ENCODE data around the gene TMEM63B. TPM values are rescaled to one million over a fixed set of nuclear protein-coding genes. Genes with fewer than 3 reads are reported as not detected.
"Not testable (repeated sequence)": the region's sequence is repeated elsewhere in the genome, so short reads cannot be mapped to it uniquely, and the experiment has no call there.

Gene TMEM63B
- total RNA-seq, 1 donor from 2014 or later: 42.4 TPM

GRCh38 chr6:44117397-44118128 lies 9.8 kb upstream of the TMEM63B start:
- peak; percentile 53 for ATAC-seq

- ATAC-seq: peak; percentile 49
Observed at GRCh38 chr6:44119704-44120262, 7.6 kb upstream of the TMEM63B start.

GRCh38 chr6:44120692-44121443 lies 6.5 kb upstream of the TMEM63B start:
- ATAC-seq: no peak

- no peak for ATAC-seq
Observed at GRCh38 chr6:44122801-44123200, 4.6 kb upstream of the TMEM63B start.

DNA sequence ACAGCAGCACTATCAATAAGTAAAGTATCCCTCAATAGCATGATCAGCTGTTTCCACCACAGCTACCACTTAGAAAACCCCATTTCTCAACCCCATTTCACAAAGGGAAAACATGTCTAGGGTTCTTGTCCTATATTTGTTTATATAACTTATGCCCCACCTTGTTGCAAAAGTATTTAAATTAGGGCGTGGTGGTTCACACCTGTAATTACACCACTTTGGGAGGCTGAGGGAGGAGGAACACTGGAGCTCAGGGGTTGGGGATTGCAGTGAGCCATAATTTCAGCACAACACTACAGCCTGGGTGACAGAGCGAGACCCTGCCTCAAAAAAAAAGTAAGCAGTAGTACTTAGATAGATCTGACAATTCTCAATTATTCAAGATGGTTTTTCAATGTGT lies 3.8 kb upstream of the TMEM63B start:
- no peak for ATAC-seq

- peak; percentile 40 for ATAC-seq
Observed at GRCh38 chr6:44126320-44127149, 819 bp upstream of the TMEM63B start.

DNA sequence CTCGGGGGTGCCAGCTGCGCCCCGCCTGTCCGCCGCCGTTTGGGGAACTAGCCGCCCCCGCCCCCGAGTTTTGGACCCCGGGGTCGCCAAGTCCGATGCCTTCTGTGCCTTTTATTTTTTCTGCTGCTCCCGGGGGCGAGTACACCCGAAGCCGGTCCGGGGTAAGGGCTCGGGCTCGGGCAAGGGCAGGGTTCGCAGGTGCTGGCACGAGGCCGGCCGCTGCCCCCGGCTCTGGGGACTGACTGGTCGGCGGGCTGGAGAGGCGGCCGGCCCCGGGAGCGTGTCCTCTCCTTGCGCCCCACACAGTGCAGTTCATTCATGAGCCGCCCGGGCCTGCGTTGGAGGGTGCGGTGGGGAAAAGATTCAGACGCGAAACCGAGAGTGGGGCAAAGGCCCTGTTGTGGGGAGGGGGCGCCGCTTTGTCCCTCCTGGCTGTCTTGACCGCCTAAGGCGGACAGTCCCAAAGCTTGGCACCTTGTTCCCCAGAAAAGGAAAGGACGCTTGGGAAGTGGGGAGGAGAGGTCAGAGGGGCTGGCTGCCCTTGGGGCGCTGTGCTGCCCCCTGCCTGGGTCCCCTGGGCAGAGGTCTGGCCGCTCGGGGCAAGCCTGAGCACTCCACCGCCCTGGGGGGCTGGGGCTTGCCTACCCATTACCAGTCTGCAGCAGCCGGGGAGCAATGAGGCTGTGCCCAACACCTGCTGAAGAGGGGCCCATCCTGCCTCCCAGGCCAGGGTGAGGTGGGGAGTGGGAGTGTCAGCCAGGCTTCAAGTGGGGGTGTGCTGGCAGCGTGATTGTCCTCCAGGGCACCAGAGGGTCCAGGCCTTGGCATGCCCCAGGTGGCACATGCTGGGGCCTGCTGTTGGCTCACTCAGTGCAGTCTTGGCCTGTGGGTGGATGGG lies 915 bp downstream of the TMEM63B start:
- ATAC-seq: peak; percentile 48

DNA sequence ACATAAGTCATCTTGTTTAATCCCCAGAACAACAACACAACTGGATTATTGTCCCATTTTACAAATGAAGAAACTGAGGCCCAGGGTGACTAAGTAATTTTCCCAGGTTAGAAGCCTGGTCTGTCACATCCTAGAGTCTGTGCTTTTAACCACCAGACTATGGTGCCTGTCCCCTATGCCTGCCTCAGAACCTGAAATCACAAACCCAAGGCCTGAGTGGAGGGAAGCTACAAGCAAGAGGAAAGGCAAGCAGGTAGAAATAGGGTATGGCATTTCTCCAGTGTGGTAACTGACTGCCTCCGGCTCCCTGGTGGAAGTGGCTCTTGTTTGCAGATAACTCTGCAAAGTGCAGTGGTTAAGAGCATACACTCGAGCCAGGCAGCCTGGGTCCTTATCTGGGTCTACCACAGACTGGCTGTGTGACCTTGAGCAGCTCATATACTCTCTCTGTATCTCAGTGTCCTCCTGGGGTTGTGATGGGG lies 2.5 kb downstream of the TMEM63B start:
- no peak for ATAC-seq

GRCh38 chr6:44131892-44132291 lies 4.5 kb downstream of the TMEM63B start:
- no peak for ATAC-seq

- peak; percentile 16 for ATAC-seq
Observed at GRCh38 chr6:44132476-44132875, 5.1 kb downstream of the TMEM63B start.

- ATAC-seq: peak; percentile 66
Observed at GRCh38 chr6:44133003-44133931, 5.9 kb downstream of the TMEM63B start.

GRCh38 chr6:44133981-44134711 lies 6.8 kb downstream of the TMEM63B start:
- no peak for ATAC-seq

- ATAC-seq: no peak
Observed at GRCh38 chr6:44135173-44135758, 7.9 kb downstream of the TMEM63B start.

DNA sequence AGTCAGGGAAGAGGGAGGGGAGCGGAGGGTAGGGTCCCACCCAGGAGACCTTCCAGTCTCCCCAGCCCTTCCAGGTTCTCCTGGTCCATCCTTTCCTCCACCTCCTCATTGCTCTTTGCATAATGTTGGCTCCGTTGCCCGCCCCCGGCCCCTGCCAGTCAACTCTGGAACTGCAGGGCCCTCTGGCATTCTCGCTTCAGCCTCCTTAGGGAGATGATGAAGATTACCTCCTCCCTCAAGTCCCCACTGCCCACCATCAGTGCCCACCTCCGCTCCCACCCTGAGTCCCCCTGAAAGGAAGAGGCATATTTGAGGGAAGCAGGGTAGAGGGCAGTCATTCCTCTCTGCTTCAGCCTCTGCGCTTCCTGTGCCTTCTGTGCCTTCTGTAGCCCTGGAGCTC lies 8.5 kb downstream of the TMEM63B start:
- no peak for ATAC-seq

DNA sequence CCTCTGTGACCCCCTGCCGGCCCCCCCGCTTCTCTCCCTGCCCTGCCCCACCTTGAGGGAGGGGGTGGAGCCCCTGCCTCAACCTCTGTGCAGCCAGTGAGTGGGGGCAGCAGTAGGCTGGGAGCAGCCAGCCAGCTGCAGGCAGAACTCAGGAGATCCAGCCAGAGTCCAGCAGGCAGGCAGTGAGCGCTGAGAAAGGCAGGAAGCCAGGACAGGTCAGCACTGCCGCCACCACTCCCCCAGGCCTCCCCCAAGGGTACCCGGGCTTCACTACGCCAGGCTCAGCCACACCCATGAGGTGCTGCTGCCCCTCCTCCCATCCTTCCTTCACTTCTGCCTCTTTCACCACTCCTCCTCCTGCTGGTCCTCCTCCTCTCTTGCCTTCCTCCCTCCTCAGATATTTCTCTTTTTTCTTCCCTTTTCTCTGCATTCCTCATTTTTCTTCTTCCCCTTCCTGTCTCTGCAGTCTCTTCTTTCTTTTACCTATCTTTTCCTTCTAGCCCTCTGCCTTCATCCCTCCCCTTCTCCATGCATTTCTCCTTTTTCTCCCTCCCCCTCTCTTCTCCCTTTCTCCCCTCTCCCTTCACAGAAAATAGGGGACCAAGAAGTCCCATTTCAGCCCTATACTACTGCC lies 11.5 kb downstream of the TMEM63B start:
- ATAC-seq: no peak

- no peak for ATAC-seq
Observed at GRCh38 chr6:44139351-44139743, 12.0 kb downstream of the TMEM63B start.

GRCh38 chr6:44142835-44143234 lies 15.5 kb downstream of the TMEM63B start:
- ATAC-seq: no peak

DNA sequence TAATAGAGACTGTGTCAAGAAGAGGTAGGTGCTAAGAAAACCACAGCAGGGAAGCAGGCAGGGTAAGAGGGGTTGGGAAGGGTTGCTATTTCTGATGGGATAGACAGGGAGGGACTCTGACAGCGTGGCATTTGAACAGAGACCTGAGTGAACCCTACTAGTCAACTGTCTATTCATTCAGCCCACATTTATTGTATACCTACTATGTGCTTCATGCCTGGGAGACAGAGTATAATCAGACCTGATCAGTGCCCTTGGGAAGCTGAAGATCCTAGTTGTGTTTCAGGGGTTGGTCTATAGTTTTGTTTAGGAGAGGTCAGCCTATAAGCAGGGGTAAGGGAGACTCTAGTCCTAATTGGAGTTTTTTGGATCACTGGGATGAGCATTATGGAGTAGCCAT lies 16.4 kb downstream of the TMEM63B start:
- ATAC-seq: no peak

DNA sequence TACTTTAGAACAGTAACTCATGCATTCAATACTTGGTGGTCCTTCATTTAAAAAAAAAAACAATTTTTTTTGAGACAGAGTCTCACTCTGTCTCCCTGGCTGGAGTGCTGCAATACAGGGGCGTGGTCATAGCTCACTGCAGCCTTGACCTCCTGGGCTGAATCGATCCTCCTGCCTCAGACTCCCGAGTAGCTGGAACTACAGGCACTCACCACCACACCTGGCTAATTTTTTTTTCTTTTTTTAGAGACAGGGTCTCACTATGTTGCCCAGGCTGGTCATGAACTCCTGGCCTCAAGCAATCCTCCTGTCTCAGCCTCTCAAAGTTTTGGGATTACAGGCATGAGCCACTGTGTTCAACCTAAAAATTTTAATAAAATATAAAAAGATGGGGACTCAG lies 17.2 kb downstream of the TMEM63B start:
- ATAC-seq: not testable (repeated sequence)

Measured in esophagus mucosa (tissue), 1 donor.